HEK293 (cell line): ENCODE measurements around the gene NHERF2.

Experiments
- CTCF ChIA-PET: fragments of 350-600 bp; formaldehyde crosslinking; extraction: SDS; loops from one replicate; lab custom pipeline; 2021; ENCODE audit warnings: antibody characterized with exemption; lab: Yijun Ruan, JAX
- POLR2A ChIA-PET: fragments of 300-600 bp; formaldehyde crosslinking; extraction: SDS; loops from one replicate; lab custom pipeline; 2020; ENCODE audit warnings: antibody characterized with exemption, inconsistent platforms; lab: Yijun Ruan, JAX
- H3K27ac ChIP-seq: fragments of 200-500 bp; sonication (Bioruptor generic); 2 replicates; pipeline ENCODE4 v1.5.1; 2014; ENCODE audit warnings: low read depth, low read length, control low read depth, inconsistent platforms; ENCODE audit errors: extremely low read depth
- H3K36me3 ChIP-seq, 2 experiments: fragments of 200-500 bp in 1 of 2; sonication (Bioruptor generic) in 1 of 2; 1 replicate in 1 of 2; 2 replicates in 1 of 2; pipeline ENCODE4 v1.5.1; 2014 to 2017; ENCODE audit warnings: inconsistent platforms in 2 of 2, low read length in 2 of 2; ENCODE audit not compliant: control insufficient read depth in 2 of 2, insufficient read depth in 1 of 2
- H3K4me1 ChIP-seq: fragments of 200-500 bp; sonication (Bioruptor generic); 2 replicates; pipeline ENCODE4 v1.5.1; 2014; ENCODE audit warnings: mild to moderate bottlenecking, low read length, inconsistent platforms; ENCODE audit not compliant: control insufficient read depth, insufficient read depth
- H3K4me3 ChIP-seq: 2 replicates; pipeline ENCODE4 v1.5.1; 2011; ENCODE audit warnings: low read depth, mild to moderate bottlenecking, control low read depth, low read length, moderate library complexity
- H3K9me3 ChIP-seq: fragments of 200-500 bp; sonication (Bioruptor generic); 2 replicates; pipeline ENCODE4 v1.5.1; 2014; ENCODE audit warnings: low read depth, low read length, inconsistent platforms; ENCODE audit not compliant: control insufficient read depth, insufficient read depth
- GLIS1 ChIP-seq: fragments of 450-650 bp; formaldehyde crosslinking; IDR thresholded peaks from 2 replicates; pipeline ENCODE4 v1.5.1; 2016; ENCODE audit warnings: missing biosample characterization, missing genetic modification characterization
- GLIS2 ChIP-seq: fragments of 450-650 bp; formaldehyde crosslinking; IDR thresholded peaks from 2 replicates; pipeline ENCODE4 v1.5.1; 2016; ENCODE audit warnings: missing biosample characterization, missing genetic modification characterization
- KLF10 ChIP-seq: fragments of 450-650 bp; IDR thresholded peaks from 2 replicates; pipeline ENCODE4 v1.5.1; 2018; ENCODE audit warnings: missing biosample characterization, mild to moderate bottlenecking, missing genetic modification characterization
- KLF16 ChIP-seq: fragments of 450-650 bp; formaldehyde crosslinking; IDR thresholded peaks from 2 replicates; pipeline ENCODE4 v1.5.1; 2017; ENCODE audit warnings: missing biosample characterization, missing genetic modification characterization
- KLF8 ChIP-seq: fragments of 450-650 bp; formaldehyde crosslinking; IDR thresholded peaks from 2 replicates; pipeline ENCODE4 v1.5.1; 2016; ENCODE audit warnings: missing biosample characterization, missing genetic modification characterization
- OSR2 ChIP-seq: fragments of 450-650 bp; formaldehyde crosslinking; IDR thresholded peaks from 2 replicates; pipeline ENCODE4 v1.5.1; 2016; ENCODE audit warnings: missing biosample characterization, missing genetic modification characterization
- PBX3 ChIP-seq: sonication (generic); formaldehyde crosslinking; IDR thresholded peaks from 2 replicates; pipeline ENCODE4 v1.8.1; 2022; ENCODE audit warnings: mild to moderate bottlenecking, moderate library complexity, missing genetic modification reagents
- PRDM1 ChIP-seq: fragments of 450-650 bp; formaldehyde crosslinking; IDR thresholded peaks from 2 replicates; pipeline ENCODE4; 2016; ENCODE audit warnings: missing biosample characterization, missing genetic modification characterization
- SP2 ChIP-seq: fragments of 450-650 bp; formaldehyde crosslinking; IDR thresholded peaks from 2 replicates; pipeline ENCODE4 v1.5.1; 2016; ENCODE audit warnings: missing biosample characterization, missing genetic modification characterization
- WT1 ChIP-seq: fragments of 450-650 bp; formaldehyde crosslinking; IDR thresholded peaks from 2 replicates; pipeline ENCODE4 v1.5.1; 2016; ENCODE audit warnings: missing biosample characterization, missing genetic modification characterization
- ZBTB17 ChIP-seq: fragments of 450-650 bp; formaldehyde crosslinking; IDR thresholded peaks from 2 replicates; pipeline ENCODE4 v1.5.1; 2016; ENCODE audit warnings: missing biosample characterization, missing genetic modification characterization
- ZBTB20 ChIP-seq: fragments of 450-650 bp; formaldehyde crosslinking; IDR thresholded peaks from 2 replicates; pipeline ENCODE4 v1.5.1; 2016; ENCODE audit warnings: missing biosample characterization, missing genetic modification characterization
- ZBTB26 ChIP-seq: fragments of 450-650 bp; formaldehyde crosslinking; optimal IDR thresholded peaks from 2 replicates; pipeline ENCODE3; 2016; ENCODE audit warnings: missing biosample characterization, mild to moderate bottlenecking, missing genetic modification characterization
- ZBTB8A ChIP-seq: fragments of 450-650 bp; formaldehyde crosslinking; IDR thresholded peaks from 2 replicates; pipeline ENCODE4 v1.5.1; 2016; ENCODE audit warnings: missing biosample characterization, missing genetic modification characterization
- ZFP37 ChIP-seq: fragments of 450-650 bp; formaldehyde crosslinking; IDR thresholded peaks from 2 replicates; pipeline ENCODE4 v1.5.1; 2016; ENCODE audit warnings: missing biosample characterization, missing genetic modification characterization
- ZNF2 ChIP-seq: fragments of 450-650 bp; formaldehyde crosslinking; IDR thresholded peaks from 2 replicates; pipeline ENCODE4 v1.5.1; 2016; ENCODE audit warnings: missing biosample characterization, missing genetic modification characterization
- ZNF23 ChIP-seq: fragments of 450-650 bp; formaldehyde crosslinking; IDR thresholded peaks from 2 replicates; pipeline ENCODE4 v1.5.1; 2016; ENCODE audit warnings: missing biosample characterization, missing genetic modification characterization, borderline replicate concordance
- ZNF266 ChIP-seq: fragments of 450-650 bp; formaldehyde crosslinking; IDR thresholded peaks from 2 replicates; pipeline ENCODE4 v1.5.1; 2016; ENCODE audit warnings: missing biosample characterization, missing genetic modification characterization, low read depth
- ZNF335 ChIP-seq: fragments of 450-650 bp; formaldehyde crosslinking; conservative IDR thresholded peaks from 2 replicates; pipeline ENCODE4 v1.5.1; 2016; ENCODE audit warnings: missing biosample characterization, missing genetic modification characterization
- ZNF341 ChIP-seq: fragments of 450-650 bp; formaldehyde crosslinking; IDR thresholded peaks from 2 replicates; pipeline ENCODE4; 2016; ENCODE audit warnings: low read depth, missing biosample characterization, missing genetic modification characterization
- ZNF544 ChIP-seq: fragments of 450-650 bp; formaldehyde crosslinking; IDR thresholded peaks from 2 replicates; pipeline ENCODE4 v1.5.0; 2017; ENCODE audit warnings: missing biosample characterization, missing genetic modification characterization
- ZNF600 ChIP-seq: fragments of 450-650 bp; formaldehyde crosslinking; IDR thresholded peaks from 2 replicates; pipeline ENCODE4 v1.5.1; 2016; ENCODE audit warnings: missing biosample characterization, missing genetic modification characterization
- ZNF610 ChIP-seq: fragments of 450-650 bp; formaldehyde crosslinking; IDR thresholded peaks from 2 replicates; pipeline ENCODE4 v1.5.1; 2016; ENCODE audit warnings: missing biosample characterization, missing genetic modification characterization, borderline replicate concordance
- ZNF654 ChIP-seq: fragments of 450-650 bp; formaldehyde crosslinking; IDR thresholded peaks from 2 replicates; pipeline ENCODE4 v1.5.1; 2016; ENCODE audit warnings: low read depth, missing biosample characterization, missing genetic modification characterization
- ZNF670 ChIP-seq: fragments of 450-650 bp; formaldehyde crosslinking; IDR thresholded peaks from 2 replicates; pipeline ENCODE4 v1.5.1; 2016; ENCODE audit warnings: missing biosample characterization, missing genetic modification characterization, low read depth
- ZNF76 ChIP-seq: fragments of 450-650 bp; formaldehyde crosslinking; IDR thresholded peaks from 2 replicates; pipeline ENCODE4; 2016; ENCODE audit warnings: low read depth, missing biosample characterization, missing genetic modification characterization, borderline replicate concordance
- ZSCAN23 ChIP-seq: fragments of 450-650 bp; formaldehyde crosslinking; IDR thresholded peaks from 2 replicates; pipeline ENCODE4 v1.5.1; 2016; ENCODE audit warnings: missing biosample characterization, missing genetic modification characterization
- ZSCAN30 ChIP-seq: fragments of 450-650 bp; IDR thresholded peaks from 2 replicates; pipeline ENCODE4 v1.5.1; 2018; ENCODE audit warnings: missing biosample characterization, mild to moderate bottlenecking, missing genetic modification characterization, moderate library complexity
- TF ChIP-seq, protein P1 (sequence below): fragments of 450-650 bp; formaldehyde crosslinking; IDR thresholded peaks from 2 replicates; pipeline ENCODE4 v1.5.1; 2016; ENCODE audit warnings: missing biosample characterization, missing genetic modification characterization
- TF ChIP-seq, protein P2 (sequence below): fragments of 450-650 bp; formaldehyde crosslinking; IDR thresholded peaks from 2 replicates; pipeline ENCODE4 v1.5.1; 2016; ENCODE audit warnings: missing biosample characterization, missing genetic modification characterization

NHERF2 gene

GRCh38 chr16:2023092-2024031 is 3.3 kb upstream of the NHERF2 start:
- Histone ChIP-seq H3K27ac (no peak overlapping the region), H3K9me3 (no peaks in the 10 kb centered on the region), H3K4me3 (peak overlapping the region; percentile 13), H3K4me1 (peaks cover 3% of the 10 kb centered on the region; the same call in 1 of the 2 replicates), H3K36me3 (no peaks in the 10 kb centered on the region)
- CTCF ChIA-PET = interaction anchor here (0.6 to 3.9 kb wide), 15 partner anchors 10 to 186 kb away, joined by 3 to 35 read pairs (median 5); partner anchors contain the start of genes NTHL1, TRAF7 and TSC2
- POLR2A ChIA-PET = interaction anchor here (0.6 to 3.2 kb wide), 8 partner anchors 10 to 245 kb away, joined by 4 to 18 read pairs (median 6); partner anchors contain the start of genes PGP and TRAF7
- TF ChIP-seq ZBTB26 (tag by site-specific recombination) (peak; percentile 57), PRDM1 (tag by site-specific recombination) (no peak), ZNF2 (tag by site-specific recombination) (peak; percentile 94), GLIS1 (peak; percentile 57), ZNF600 (peak; percentile 28; the same call in 1 of the 2 replicates), GLIS2 (peak; percentile 71), SP2 (tag by site-specific recombination) (peak; percentile 84), KLF10 (tag by site-specific recombination) (peak; percentile 57; the same call in 1 of the 2 replicates), ZSCAN23 (no peak), ZNF544 (tag by site-specific recombination) (no peak), KLF8 (peak; percentile 87; the same call in 1 of the 2 replicates), ZSCAN30 (tag by site-specific recombination) (peak; percentile 66; the same call in 1 of the 2 replicates), ZNF654 (peak; percentile 49), ZBTB17 (peak; percentile 97), ZBTB20 (peak; percentile 76), WT1 (no peak), ZNF335 (tag by site-specific recombination) (peak; percentile 98), KLF16 (tag by site-specific recombination) (peak; percentile 76), ZNF670 (no peak), OSR2 (peak; percentile 85), ZNF266 (tag by site-specific recombination) (no peak), ZNF610 (tag by site-specific recombination) (peak; percentile 42; the same call in 1 of the 2 replicates), ZBTB8A (tag by site-specific recombination) (0 out of 2 replicates have a peak, but pooled peaks have one; percentile 36), ZNF76 (no peak), ZNF23 (tag by site-specific recombination) (no peak), ZFP37 (tag by site-specific recombination) (0 out of 2 replicates have a peak, but pooled peaks have one; percentile 18), PBX3 (CRISPR knock-in tag) (peak; percentile 83), ZNF341 (tag by site-specific recombination) (0 out of 2 replicates have a peak, but pooled peaks have one; percentile 8)
- TF ChIP-seq, protein P1, sequence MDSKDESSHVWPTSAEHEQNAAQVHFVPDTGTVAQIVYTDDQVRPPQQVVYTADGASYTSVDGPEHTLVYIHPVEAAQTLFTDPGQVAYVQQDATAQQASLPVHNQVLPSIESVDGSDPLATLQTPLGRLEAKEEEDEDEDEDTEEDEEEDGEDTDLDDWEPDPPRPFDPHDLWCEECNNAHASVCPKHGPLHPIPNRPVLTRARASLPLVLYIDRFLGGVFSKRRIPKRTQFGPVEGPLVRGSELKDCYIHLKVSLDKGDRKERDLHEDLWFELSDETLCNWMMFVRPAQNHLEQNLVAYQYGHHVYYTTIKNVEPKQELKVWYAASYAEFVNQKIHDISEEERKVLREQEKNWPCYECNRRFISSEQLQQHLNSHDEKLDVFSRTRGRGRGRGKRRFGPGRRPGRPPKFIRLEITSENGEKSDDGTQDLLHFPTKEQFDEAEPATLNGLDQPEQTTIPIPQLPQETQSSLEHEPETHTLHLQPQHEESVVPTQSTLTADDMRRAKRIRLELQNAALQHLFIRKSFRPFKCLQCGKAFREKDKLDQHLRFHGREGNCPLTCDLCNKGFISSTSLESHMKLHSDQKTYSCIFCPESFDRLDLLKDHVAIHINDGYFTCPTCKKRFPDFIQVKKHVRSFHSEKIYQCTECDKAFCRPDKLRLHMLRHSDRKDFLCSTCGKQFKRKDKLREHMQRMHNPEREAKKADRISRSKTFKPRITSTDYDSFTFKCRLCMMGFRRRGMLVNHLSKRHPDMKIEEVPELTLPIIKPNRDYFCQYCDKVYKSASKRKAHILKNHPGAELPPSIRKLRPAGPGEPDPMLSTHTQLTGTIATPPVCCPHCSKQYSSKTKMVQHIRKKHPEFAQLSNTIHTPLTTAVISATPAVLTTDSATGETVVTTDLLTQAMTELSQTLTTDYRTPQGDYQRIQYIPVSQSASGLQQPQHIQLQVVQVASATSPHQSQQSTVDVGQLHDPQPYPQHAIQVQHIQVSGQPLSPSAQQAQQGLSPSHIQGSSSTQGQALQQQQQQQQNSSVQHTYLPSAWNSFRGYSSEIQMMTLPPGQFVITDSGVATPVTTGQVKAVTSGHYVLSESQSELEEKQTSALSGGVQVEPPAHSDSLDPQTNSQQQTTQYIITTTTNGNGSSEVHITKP = 0 out of 2 replicates have a peak, but pooled peaks have one; percentile 23
- TF ChIP-seq, protein P2, sequence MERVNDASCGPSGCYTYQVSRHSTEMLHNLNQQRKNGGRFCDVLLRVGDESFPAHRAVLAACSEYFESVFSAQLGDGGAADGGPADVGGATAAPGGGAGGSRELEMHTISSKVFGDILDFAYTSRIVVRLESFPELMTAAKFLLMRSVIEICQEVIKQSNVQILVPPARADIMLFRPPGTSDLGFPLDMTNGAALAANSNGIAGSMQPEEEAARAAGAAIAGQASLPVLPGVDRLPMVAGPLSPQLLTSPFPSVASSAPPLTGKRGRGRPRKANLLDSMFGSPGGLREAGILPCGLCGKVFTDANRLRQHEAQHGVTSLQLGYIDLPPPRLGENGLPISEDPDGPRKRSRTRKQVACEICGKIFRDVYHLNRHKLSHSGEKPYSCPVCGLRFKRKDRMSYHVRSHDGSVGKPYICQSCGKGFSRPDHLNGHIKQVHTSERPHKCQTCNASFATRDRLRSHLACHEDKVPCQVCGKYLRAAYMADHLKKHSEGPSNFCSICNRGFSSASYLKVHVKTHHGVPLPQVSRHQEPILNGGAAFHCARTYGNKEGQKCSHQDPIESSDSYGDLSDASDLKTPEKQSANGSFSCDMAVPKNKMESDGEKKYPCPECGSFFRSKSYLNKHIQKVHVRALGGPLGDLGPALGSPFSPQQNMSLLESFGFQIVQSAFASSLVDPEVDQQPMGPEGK (tag by site-specific recombination) = peak; percentile 64; the same call in 1 of the 2 replicates
